Measurements from ENCODE around the gene PCDHB8.
"Not testable (repeated sequence)": the region's sequence is repeated elsewhere in the genome, so short reads cannot be mapped to it uniquely, and the experiment has no call there.

PCDHB8 gene

GRCh38 chr5:141184117-141184855, 6.7 kb downstream of the PCDHB8 start:
- DNase-seq: not testable (repeated sequence)

- DNase-seq: no peak
These were observed 9.4 kb downstream of the PCDHB8 start, which contains the start of gene PCDHB9 for GRCh38 chr5:141186897-141187512. Gene PCDHB9 (plus strand): TSS chr5:141187161. CDS start chr5:141187319, 158 bp downstream.

GRCh38 chr5:141188682-141189081, 11.1 kb downstream of the PCDHB8 start:
- not testable (repeated sequence) for DNase-seq

- not testable (repeated sequence) for DNase-seq
These were observed 11.5 kb downstream of the PCDHB8 start for GRCh38 chr5:141189131-141189530.

- no peak for DNase-seq
These were observed 14.6 kb downstream of the PCDHB8 start, which contains the start of gene PCDHB10 for GRCh38 chr5:141192110-141192725. Gene PCDHB10 (plus strand): TSS chr5:141192353. CDS start chr5:141192553, 200 bp downstream.

- not testable (repeated sequence) for DNase-seq
These were observed 16.7 kb downstream of the PCDHB8 start for GRCh38 chr5:141194332-141194731.

GRCh38 chr5:141196363-141196762, 18.8 kb downstream of the PCDHB8 start:
- DNase-seq: no peak

GRCh38 chr5:141199359-141200235, 22.0 kb downstream of the PCDHB8 start, which contains the start of gene PCDHB11:
Gene PCDHB11 (plus strand): TSS chr5:141199627. CDS start chr5:141199775, 148 bp downstream.
- no peak for DNase-seq

GRCh38 chr5:141201126-141201525, 23.5 kb downstream of the PCDHB8 start:
- not testable (repeated sequence) for DNase-seq

- DNase-seq: not testable (repeated sequence)
These were observed 24.1 kb downstream of the PCDHB8 start for GRCh38 chr5:141201646-141202045.

GRCh38 chr5:141208478-141208877, 30.9 kb downstream of the PCDHB8 start, which contains the start of gene PCDHB12:
Gene PCDHB12 (plus strand): TSS chr5:141208719. CDS start chr5:141208908, 189 bp downstream.
- no peak for DNase-seq

- DNase-seq: not testable (repeated sequence)
These were observed 32.7 kb downstream of the PCDHB8 start for GRCh38 chr5:141210281-141210680.

GRCh38 chr5:141210849-141211248, 33.3 kb downstream of the PCDHB8 start:
- DNase-seq: not testable (repeated sequence)

- DNase-seq: not testable (repeated sequence)
These were observed 36.2 kb downstream of the PCDHB8 start, which contains the start of gene PCDHB13 for GRCh38 chr5:141213656-141214339. Gene PCDHB13 (plus strand): TSS chr5:141213919. CDS start chr5:141214124, 205 bp downstream.

GRCh38 chr5:141214583-141214982, 37.0 kb downstream of the PCDHB8 start:
- not testable (repeated sequence) for DNase-seq

GRCh38 chr5:141215504-141215903, 37.9 kb downstream of the PCDHB8 start:
- not testable (repeated sequence) for DNase-seq

- DNase-seq: not testable (repeated sequence)
These were observed 38.4 kb downstream of the PCDHB8 start for GRCh38 chr5:141216035-141216434.

GRCh38 chr5:141223112-141223783, 45.7 kb downstream of the PCDHB8 start, which contains the start of gene PCDHB14:
Gene PCDHB14 (plus strand): TSS chr5:141223343. CDS start chr5:141223506, 163 bp downstream.
- DNase-seq: no peak

- DNase-seq: not testable (repeated sequence)
These were observed 47.3 kb downstream of the PCDHB8 start for GRCh38 chr5:141224844-141225243.

- not testable (repeated sequence) for DNase-seq
These were observed 47.8 kb downstream of the PCDHB8 start for GRCh38 chr5:141225421-141225820.
